ENCODE results near the gene C5. TPM values are rescaled to one million over a fixed set of nuclear protein-coding genes. Genes with fewer than 3 reads are reported as not detected.

The C5 gene
- total and polyA plus RNA-seq, 4 donors = 4.5 to 9.7 (median 7.4) TPM

Other genes starting within 250 kb of the C5 start
- 10 to 100 TPM; 21.0 to 32.0 TPM for gene PSMD5, start 207.4 kb downstream of the C5 start, total RNA-seq
- 10 to 100 TPM; 24.7 to 25.0 TPM for gene PSMD5, start 207.4 kb downstream of the C5 start, polyA plus RNA-seq (ENCODE audit: insufficient read length in 2 of 2)
- gene PHF19, start 173.1 kb downstream of the C5 start, total RNA-seq = 10 to 100 TPM; 13.6 to 27.5 TPM
- gene PHF19, start 173.1 kb downstream of the C5 start, polyA plus RNA-seq (ENCODE audit: insufficient read length in 2 of 2) = 10 to 100 TPM; 35.7 to 42.6 TPM
- 1 to 10 TPM; 3.5 to 5.4 TPM for gene TRAF1, start 123.5 kb downstream of the C5 start, total RNA-seq
- 1 to 10 TPM; 5.5 to 6.8 TPM for gene TRAF1, start 123.5 kb downstream of the C5 start, polyA plus RNA-seq (ENCODE audit: insufficient read length in 2 of 2)
- gene CNTRL, start 24.7 kb upstream of the C5 start, total RNA-seq = 10 to 100 TPM; 17.2 to 24.6 TPM
- 10 to 100 TPM; 18.7 to 22.5 TPM for gene CNTRL, start 24.7 kb upstream of the C5 start, polyA plus RNA-seq (ENCODE audit: insufficient read length in 2 of 2)
- 100 to 1,000 TPM in 1 of 2 donors, 10 to 100 TPM in 1; 45.7 to 111 TPM for gene RAB14, start 151.6 kb upstream of the C5 start, total RNA-seq
- gene RAB14, start 151.6 kb upstream of the C5 start, polyA plus RNA-seq (ENCODE audit: insufficient read length in 2 of 2) = 100 to 1,000 TPM; 113 to 125 TPM
- 100 to 1,000 TPM; 238 to 342 TPM for gene GSN, start 217.9 kb upstream of the C5 start, total RNA-seq
- 100 to 1,000 TPM in 1 of 2 donors, 10 to 100 TPM in 1; 91.7 to 144 TPM for gene GSN, start 217.9 kb upstream of the C5 start, polyA plus RNA-seq (ENCODE audit: insufficient read length in 2 of 2)

Measured in spinal cord (tissue), 4 donors.